Endothelial cell of umbilical vein (primary cell): Measurements from ENCODE around the gene MAN1A1. TPM values are rescaled to one million over a fixed set of nuclear protein-coding genes. Genes with fewer than 3 reads are reported as not detected.

Experiments
- BruUV-seq: library from RNA; stranded (reverse); fragments of 400-500 nt; replicated peaks from 2 replicates; lab custom pipeline; 2021; lab: Mats Ljungman, UMichigan
- CTCF ChIA-PET: fragments of 300-600, 350-600 bp; sonication (Branson Sonifier 250); formaldehyde crosslinking; loops from one replicate; lab custom pipeline; 2021; ENCODE audit warnings: antibody characterized with exemption, inconsistent platforms; lab: Charles Lee
- POLR2A ChIA-PET: fragments of 300-600, 350-600 bp; sonication (Branson Sonifier 250); formaldehyde crosslinking; loops from one replicate; lab custom pipeline; 2021; ENCODE audit warnings: antibody characterized with exemption, inconsistent platforms; lab: Charles Lee
- DNase-seq: peaks from one replicate; pipeline ENCODE4 v3.0.0-alpha.2; 2011; ENCODE audit warnings: low read depth, low spot score
- FAIRE-seq: peaks from 2 replicates; lab custom pipeline; 2011; peaks lifted over from hg19 to GRCh38; lab: Jason Lieb, UNC
- H2AFZ ChIP-seq: 2 replicates; pipeline ENCODE4 v1.6.0; 2012; ENCODE audit warnings: low read depth, low read length, control low read depth, inconsistent platforms
- H3K27ac ChIP-seq: 2 replicates; pipeline ENCODE4 v1.5.1; 2011; ENCODE audit warnings: low read depth, mild to moderate bottlenecking, control low read depth, low read length, moderate library complexity; ENCODE audit not compliant: insufficient read depth
- H3K27me3 ChIP-seq, 2 experiments: 2 replicates each; pipeline versions ENCODE4 v1.6.0 to v1.6.1; 2011; ENCODE audit warnings: low read length in 2 of 2, mixed read lengths in 1 of 2; ENCODE audit not compliant: control insufficient read depth in 2 of 2, insufficient read depth in 2 of 2
- H3K36me3 ChIP-seq, 2 experiments: 2 replicates in 1 of 2; 3 replicates in 1 of 2; pipeline ENCODE4 v1.5.1; 2011; ENCODE audit warnings: low read length in 2 of 2, mild to moderate bottlenecking in 1 of 2, moderate library complexity in 1 of 2; ENCODE audit not compliant: control insufficient read depth in 2 of 2, insufficient read depth in 2 of 2; ENCODE audit errors: extremely low read depth in 1 of 2
- H3K4me1 ChIP-seq: 3 replicates; pipeline ENCODE4 v1.5.1; 2011; ENCODE audit warnings: mild to moderate bottlenecking, low read length; ENCODE audit not compliant: control insufficient read depth, insufficient read depth; ENCODE audit errors: extremely low read depth
- H3K4me2 ChIP-seq: 2 replicates; pipeline ENCODE4 v1.6.1; 2011; ENCODE audit warnings: low read length, control low read depth, mixed read lengths; ENCODE audit not compliant: insufficient read depth
- H3K4me3 ChIP-seq, 3 experiments: fragments of 200-600 bp in 1 of 3; sonication (generic), shearing (Covaris generic) in 1 of 3; replicated peaks in 1 of 3; 2 replicates each; pipeline ENCODE4 v1.5.1; 2011 to 2016; ENCODE audit warnings: control low read depth in 3 of 3, low read length in 3 of 3, mild to moderate bottlenecking in 2 of 3, inconsistent platforms in 1 of 3, low read depth in 1 of 3, moderate library complexity in 1 of 3; ENCODE audit not compliant: insufficient read depth in 1 of 3
- H3K79me2 ChIP-seq: 2 replicates; pipeline ENCODE4 v1.6.0; 2012; ENCODE audit warnings: low read length, inconsistent platforms; ENCODE audit not compliant: control insufficient read depth, insufficient read depth
- H3K9ac ChIP-seq: replicated peaks from 2 replicates; pipeline ENCODE3; 2011; ENCODE audit warnings: low read length, control low read depth; ENCODE audit not compliant: insufficient read depth; ENCODE audit errors: extremely low read depth
- H3K9me1 ChIP-seq: replicated peaks from 3 replicates; pipeline ENCODE4 v1.6.0; 2011; ENCODE audit warnings: mild to moderate bottlenecking, low read length; ENCODE audit not compliant: control insufficient read depth, insufficient read depth; ENCODE audit errors: extremely low read depth
- H3K9me3 ChIP-seq: replicated peaks from 2 replicates; pipeline ENCODE4 v1.5.1; 2012; ENCODE audit warnings: low read length, inconsistent platforms; ENCODE audit not compliant: control insufficient read depth, insufficient read depth
- H4K20me1 ChIP-seq: replicated peaks from 2 replicates; pipeline ENCODE3; 2011; ENCODE audit warnings: mild to moderate bottlenecking, low read length; ENCODE audit not compliant: control insufficient read depth, insufficient read depth; ENCODE audit errors: extremely low read depth
- EZH2 ChIP-seq: IDR thresholded peaks from 2 replicates; pipeline ENCODE4 v1.6.1; 2012; ENCODE audit warnings: borderline replicate concordance, low read depth, mild to moderate bottlenecking, moderate library complexity, low read length, inconsistent platforms; ENCODE audit not compliant: severe bottlenecking
- MYC ChIP-seq: IDR thresholded peaks from one replicate; pipeline ENCODE4 v1.6.1; 2011; ENCODE audit warnings: mild to moderate bottlenecking, low read depth, low read length
- POLR2A ChIP-seq: IDR thresholded peaks from 2 replicates; pipeline ENCODE4 v1.6.1; 2012; ENCODE audit warnings: low read depth, mild to moderate bottlenecking, control low read depth, low read length
- dilution Hi-C: fragments of 300-500 bp; cut with MboI; formaldehyde crosslinking; loops from one replicate; pipeline ENCODE4 v1.15.0; 2019; ENCODE audit warnings: low sequenced_read_pairs; ENCODE audit not compliant: extremely low pct_ligation_motif_present
- intact Hi-C: fragments of 100-400 bp; cut with micrococcal nuclease; formaldehyde crosslinking; loops from one replicate; pipeline ENCODE4 v1.10.0; 2022
- polyA plus RNA-seq, 4 experiments: library from polyadenylated mRNA; depleted of rRNA in 3 of 4; stranded (reverse) in 3 of 4; unstranded in 1 of 4; fragments of >200 nt; gene quantifications; 2 replicates each; pipeline versions ENCODE4 v1.2.1 to v1.2.3, GENCODE V29; 2011 to 2012; ENCODE audit warnings: missing spikeins in 1 of 4
- total RNA-seq: library from RNA; stranded (reverse); gene quantifications from 2 replicates; pipeline ENCODE4 v1.2.3, GENCODE V29; 2021
- TF ChIP-seq, protein P1 (sequence below): IDR thresholded peaks from 2 replicates; pipeline ENCODE4 v1.6.1; 2011; ENCODE audit not compliant: insufficient read depth, insufficient read length

MAN1A1 gene
- total and polyA plus RNA-seq, 2 donors (not counting 3 experiments of a cell fraction or from before 2014, with no cell fraction given), result 3.3 to 12.9 TPM

DNA sequence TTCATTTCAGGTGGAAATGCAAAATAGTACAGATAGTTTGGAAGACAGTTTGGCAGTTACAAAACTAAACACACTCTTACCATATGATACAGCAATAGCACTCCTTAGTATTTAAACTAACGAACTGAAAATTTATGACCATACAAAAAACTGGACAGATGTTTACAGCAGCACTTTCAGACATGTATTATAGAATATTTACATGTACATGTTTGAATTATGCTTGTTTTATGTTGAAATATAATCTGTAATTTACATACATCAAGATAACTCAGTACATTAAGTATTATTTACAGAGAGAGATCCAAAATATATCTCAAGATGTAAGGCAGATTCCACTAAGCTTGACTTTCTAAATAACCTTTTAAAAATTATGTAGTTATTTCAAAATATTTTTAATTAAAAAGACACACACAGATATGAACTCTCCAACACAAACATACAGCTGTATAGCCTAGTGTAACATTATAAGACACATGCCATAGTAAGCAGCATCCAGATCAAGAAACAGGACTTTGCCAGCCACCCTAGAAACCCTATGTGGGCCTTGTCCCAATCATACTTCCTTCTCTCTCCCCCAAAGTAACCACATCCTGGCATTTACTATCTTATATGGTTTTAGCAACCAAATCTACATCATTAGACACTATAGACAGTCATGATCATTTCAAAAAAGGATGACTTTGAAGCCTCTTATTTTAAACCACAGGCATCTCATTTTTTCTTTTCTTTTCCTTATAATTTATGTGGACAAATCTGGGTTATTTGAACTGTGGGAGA is 82.2 kb downstream of the MAN1A1 start:
- Histone ChIP-seq H3K27ac (no peak overlapping the region), H3K4me3 (no peak overlapping the region), H4K20me1 (no peaks in the 10 kb centered on the region), H3K36me3 (no peaks in the 10 kb centered on the region), H3K27me3 (no peaks in the 10 kb centered on the region), H3K4me2 (no peak overlapping the region), H3K9me1 (no peaks in the 10 kb centered on the region), H3K9me3 (peaks cover 3% of the 10 kb centered on the region), H3K79me2 (no peaks in the 10 kb centered on the region), H3K9ac (no peak overlapping the region), H2AFZ (no peak overlapping the region), H3K4me1 (no peaks in the 10 kb centered on the region)
- intact Hi-C loops, result no loop called here
- FAIRE-seq (no peak), DNase-seq (no peak)
- BruUV-seq, result no TSS peak
- POLR2A ChIA-PET, result no interaction called here
- CTCF ChIA-PET, result no interaction called here
- TF ChIP-seq EZH2, result no peak
- dilution Hi-C loops, result no loop called here

- Histone ChIP-seq H3K9me3 (no peaks in the 10 kb centered on the region), H3K27me3 (no peaks in the 10 kb centered on the region), H3K9me1 (no peaks in the 10 kb centered on the region), H4K20me1 (no peaks in the 10 kb centered on the region), H2AFZ (no peak overlapping the region), H3K27ac (no peak overlapping the region), H3K36me3 (no peaks in the 10 kb centered on the region), H3K9ac (no peak overlapping the region), H3K4me1 (no peaks in the 10 kb centered on the region), H3K4me2 (no peak overlapping the region), H3K79me2 (no peaks in the 10 kb centered on the region), H3K4me3 (no peak overlapping the region)
- BruUV-seq, result no TSS peak
- TF ChIP-seq, protein P1, sequence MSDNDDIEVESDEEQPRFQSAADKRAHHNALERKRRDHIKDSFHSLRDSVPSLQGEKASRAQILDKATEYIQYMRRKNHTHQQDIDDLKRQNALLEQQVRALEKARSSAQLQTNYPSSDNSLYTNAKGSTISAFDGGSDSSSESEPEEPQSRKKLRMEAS, result no peak
- TF ChIP-seq MYC, result no peak
- no peak for TF ChIP-seq POLR2A
- no peak for DNase-seq
- FAIRE-seq, result no peak
- ChIA-PET CTCF (interaction anchor here (0.6 kb wide), 1 partner anchor 434 kb away, joined by 4 read pairs; no protein-coding TSS in a partner anchor), POLR2A (no interaction called here)
- intact Hi-C loops, result no loop called here
- dilution Hi-C loops, result no loop called here
Measured at GRCh38 chr6:119264854-119265397, 84.6 kb downstream of the MAN1A1 start.
